Nasal cavity respiratory epithelium epithelial cell of viscerocranial mucosa (primary cell): ENCODE data around the gene LAMP5. TPM values are rescaled to one million over a fixed set of nuclear protein-coding genes. Genes with fewer than 3 reads are reported as not detected.

Experiments used
- total RNA-seq: library from RNA; depleted of rRNA; stranded (reverse); fragments of >200 nt; gene quantifications from 2 replicates; pipeline ENCODE4 v1.2.3, GENCODE V29; 2014

Gene LAMP5
- not detected in 2 replicates for total RNA-seq

GRCh38 chr20:9514461-9515213 lies at the start of gene LAMP5:
Gene LAMP5 (plus strand): TSS chr20:9514590. CDS start chr20:9514853, 263 bp downstream.

